K562 (cell line): ENCODE data around the gene DGAT2L6. TPM values are rescaled to one million over a fixed set of nuclear protein-coding genes. Genes with fewer than 3 reads are reported as not detected.

Experiments
- ATAC-seq: fragments of 200-7000 bp; cut with Tn5 transposase; 3 replicates; pipeline ENCODE4 v1.9.1; 2020; ENCODE audit warnings: moderate library complexity
- BruUV-seq: library from RNA; stranded (reverse); fragments of 400-500 nt; replicated peaks from 2 replicates; lab custom pipeline; 2021; lab: Mats Ljungman, UMichigan
- CTCF ChIA-PET: fragments of 300-600 bp; formaldehyde crosslinking; extraction: SDS; loops from one replicate; lab custom pipeline; 2021; ENCODE audit warnings: low intra/inter-chr PET ratio; lab: Yijun Ruan, JAX
- POLR2A ChIA-PET: fragments of 300-600, 350-650 bp; sonication (Branson Sonifier 250); formaldehyde crosslinking; extraction: SDS; loops from one replicate; lab custom pipeline; 2021; ENCODE audit warnings: antibody characterized with exemption, inconsistent platforms; lab: Yijun Ruan, JAX
- DNase-seq, 4 experiments: peaks; one replicate each; pipeline versions ENCODE4 v3.0.0 to v3.0.0-alpha.2; 2011 to 2018; ENCODE audit warnings: low spot score in 3 of 4, mixed read lengths in 3 of 4; ENCODE audit errors: extremely low read depth in 1 of 4
- FAIRE-seq: peaks from 2 replicates; lab custom pipeline; 2011; peaks lifted over from hg19 to GRCh38; lab: Jason Lieb, UNC
- H2AFZ ChIP-seq: 2 replicates; pipeline ENCODE4 v1.6.0; 2011; ENCODE audit warnings: low read depth, low read length, control low read depth, inconsistent platforms
- H3K27ac ChIP-seq: fragments of 200-600 bp; 3 replicates; pipeline ENCODE4 v1.8.0; 2011; ENCODE audit warnings: low read depth, mild to moderate bottlenecking, control low read depth, inconsistent platforms, low read length, moderate library complexity, mixed read lengths; ENCODE audit errors: extremely low read depth
- H3K27me3 ChIP-seq, 2 experiments: fragments of 300-600 bp in 1 of 2; 2 replicates in 1 of 2; 3 replicates in 1 of 2; pipeline versions ENCODE4 v1.6.0 to v1.8.0; 2011; ENCODE audit warnings: inconsistent platforms in 2 of 2, low read length in 2 of 2, mild to moderate bottlenecking in 1 of 2, mixed read lengths in 1 of 2, moderate library complexity in 1 of 2; ENCODE audit not compliant: control insufficient read depth in 2 of 2, insufficient read depth in 2 of 2
- H3K36me3 ChIP-seq: fragments of 300-600 bp; 3 replicates; pipeline ENCODE4 v1.8.0; 2011; ENCODE audit warnings: mild to moderate bottlenecking, low read length, inconsistent platforms; ENCODE audit not compliant: control insufficient read depth, insufficient read depth
- H3K4me1 ChIP-seq, 2 experiments: fragments of 200-600 bp in 1 of 2; replicated peaks in 1 of 2; 2 replicates in 1 of 2; 3 replicates in 1 of 2; pipeline versions ENCODE4 v1.5.1 to v1.8.0; 2011; ENCODE audit warnings: inconsistent platforms in 2 of 2, low read length in 2 of 2, mild to moderate bottlenecking in 1 of 2, mixed read lengths in 1 of 2, moderate library complexity in 1 of 2; ENCODE audit not compliant: control insufficient read depth in 2 of 2, insufficient read depth in 2 of 2
- H3K4me2 ChIP-seq: 2 replicates; pipeline ENCODE4 v1.6.1; 2011; ENCODE audit warnings: low read length, control low read depth, inconsistent platforms, mixed read lengths; ENCODE audit not compliant: insufficient read depth
- H3K4me3 ChIP-seq: fragments of 200-600 bp; sonication (generic), shearing (Covaris generic); 2 replicates; pipeline ENCODE4 v1.5.1; 2016; ENCODE audit warnings: control low read depth, inconsistent platforms
- H3K79me2 ChIP-seq: fragments of 200-600 bp; 3 replicates; pipeline ENCODE4 v1.8.0; 2011; ENCODE audit warnings: low read length, inconsistent platforms; ENCODE audit not compliant: control insufficient read depth, insufficient read depth
- H3K9ac ChIP-seq, 2 experiments: 2 replicates each; pipeline versions ENCODE4 v1.6.0 to v1.6.1; 2011; ENCODE audit warnings: low read depth in 2 of 2, low read length in 2 of 2, control low read depth in 1 of 2, inconsistent platforms in 1 of 2, mild to moderate bottlenecking in 1 of 2, mixed read lengths in 1 of 2; ENCODE audit not compliant: insufficient read depth in 1 of 2
- H3K9me1 ChIP-seq: one replicate; pipeline ENCODE4 v1.6.0; 2011; ENCODE audit warnings: inconsistent platforms, mild to moderate bottlenecking, low read length, moderate library complexity; ENCODE audit not compliant: control insufficient read depth, insufficient read depth
- H3K9me3 ChIP-seq: replicated peaks from 2 replicates; pipeline ENCODE4 v1.5.1; 2011; ENCODE audit warnings: low read depth, low read length, inconsistent platforms; ENCODE audit not compliant: control insufficient read depth, insufficient read depth
- H4K20me1 ChIP-seq: replicated peaks from 2 replicates; pipeline ENCODE4 v1.6.1; 2011; ENCODE audit warnings: low read length, inconsistent platforms, mixed read lengths; ENCODE audit not compliant: control insufficient read depth, insufficient read depth
- AFF1 ChIP-seq, 2 experiments: fragments of 450-650 bp; IDR thresholded peaks; 2 replicates each; pipeline ENCODE4 v1.6.1; 2018; ENCODE audit warnings: mild to moderate bottlenecking in 2 of 2, low read depth in 1 of 2; ENCODE audit not compliant: partially characterized antibody in 2 of 2
- EP300 ChIP-seq: IDR thresholded peaks from 2 replicates; pipeline ENCODE4 v1.6.1; 2012; ENCODE audit warnings: low read length, improper control_type of control experiment
- PPARD ChIP-seq: fragments of 250-450 bp; sonication (Bioruptor Pico); IDR thresholded peaks from 2 replicates; pipeline ENCODE4 v1.8.0; 2022; ENCODE audit warnings: inconsistent platforms, mild to moderate bottlenecking, moderate library complexity
- SPI1 ChIP-seq: IDR thresholded peaks from 2 replicates; pipeline ENCODE4 v1.6.1; 2011; ENCODE audit warnings: low read depth, low read length, control low read depth, borderline replicate concordance
- ZNF696 ChIP-seq: fragments of 250-450 bp; sonication (Bioruptor Pico); conservative IDR thresholded peaks from 2 replicates; pipeline ENCODE4 v1.4.0; 2020; ENCODE audit warnings: mild to moderate bottlenecking, moderate library complexity
- WGBS: fragments of 100-300 bp; shearing (Covaris generic); methylation state at CpG from one replicate; pipeline ENCODE4 v1.1.6; 2016; ENCODE audit warnings: low coverage, mixed read lengths; ENCODE audit not compliant: insufficient coverage; ENCODE audit errors: missing lambda C conversion rate; 5-methylcytosine and 5-hydroxymethylcytosine counted together
- in situ Hi-C: fragments of 300-500 bp; cut with MboI; formaldehyde crosslinking; loops from 4 replicates; pipeline ENCODE4 v1.15.0; 2018; ENCODE audit warnings: inconsistent platforms, mixed read lengths
- intact Hi-C: fragments of 100-400 bp; cut with micrococcal nuclease; formaldehyde crosslinking; loops from 2 replicates; pipeline ENCODE4 v1.14.2; 2022
- polyA plus RNA-seq, 8 experiments: library from polyadenylated mRNA; depleted of rRNA in 4 of 8; stranded (reverse) in 5 of 8; unstranded in 3 of 8; fragments of >200 nt; fragmentation: Nextera tagmentation in 2 of 8; fragmentation: Illumina TruSeq in 1 of 8; extraction: Ambion mirVana in 2 of 8; extraction: Trizol in 1 of 8; gene quantifications; 2 replicates each; pipeline versions ENCODE4 v1.2.1 to v1.2.3, GENCODE V29; 2011 to 2014; ENCODE audit warnings: inconsistent platforms in 1 of 8, missing spikeins in 1 of 8
- total RNA-seq, 7 experiments: library from RNA; depleted of rRNA in 6 of 7; stranded (reverse); fragments of >200 nt in 6 of 7; fragmentation: Illumina TruSeq in 2 of 7; extraction: Trizol in 2 of 7; gene quantifications; 2 replicates each; pipeline versions ENCODE4 v1.2.1 to v1.2.3, GENCODE V29; 2011 to 2021; ENCODE audit warnings: low replicate concordance in 1 of 7

Gene DGAT2L6
- total and polyA plus RNA-seq, 9 of the 15 experiments (the other 6 are each of a cell fraction or from before 2014, with no cell fraction given), result not detected

GRCh38 chrX:70128071-70128470 is 49.2 kb upstream of the DGAT2L6 start:
- H3K9me1 ChIP-seq, result no peaks in the 10 kb centered on the region
- no peak overlapping the region for H3K4me3 ChIP-seq
- POLR2A ChIA-PET, result no interaction called here
- DNase-seq (no peak), FAIRE-seq (no peak), ATAC-seq (no peak; the same call in 2 of the 3 replicates)
- CTCF ChIA-PET, result no interaction called here
- TF ChIP-seq EP300, result no peak
- H3K79me2 ChIP-seq, result no peaks in the 10 kb centered on the region
- peaks cover 0 to under 1% of the 10 kb centered on the region in 2 experiments; a peak in 3 of 5 replicates for H3K4me1 ChIP-seq
- H3K27me3 ChIP-seq, result peaks cover 0 to 6% of the 10 kb centered on the region in 2 experiments; a peak in 1 of 5 replicates
- in situ Hi-C loops, result no loop called here
- no peaks in the 10 kb centered on the region for H4K20me1 ChIP-seq
- H3K9me3 ChIP-seq, result no peaks in the 10 kb centered on the region
- H3K27ac ChIP-seq, result no peak overlapping the region
- H3K36me3 ChIP-seq, result no peaks in the 10 kb centered on the region
- H3K4me2 ChIP-seq, result no peak overlapping the region
- no peak overlapping the region; a peak in 1 of 4 replicates for H3K9ac ChIP-seq
- BruUV-seq, result no TSS peak
- WGBS, result 7% methylated on average over 4 of the region's 9 CpGs
- intact Hi-C loops, result no loop called here
- no peak overlapping the region for H2AFZ ChIP-seq

- H3K4me1 ChIP-seq, result peaks cover 3 to 5% of the 10 kb centered on the region in 2 experiments; a peak in 3 of 5 replicates
- no TSS peak for BruUV-seq
- ChIA-PET CTCF (no interaction called here), POLR2A (no interaction called here)
- in situ Hi-C loops, result no loop called here
- peaks cover 3% of the 10 kb centered on the region; the same call in 2 of the 3 replicates for H3K36me3 ChIP-seq
- DNase-seq, result peak in 1 of 4 experiments; percentile 2
- H3K9me3 ChIP-seq, result no peaks in the 10 kb centered on the region
- peaks cover 0 to 6% of the 10 kb centered on the region in 2 experiments; a peak in 1 of 5 replicates for H3K27me3 ChIP-seq
- TF ChIP-seq AFF1 (IDR thresholded peaks at IDR 0.05; ENCODE audit: low read depth in 1 of 2, partially characterized antibody in 2 of 2), result no peak
- TF ChIP-seq ZNF696 (CRISPR knock-in tag), result no peak
- TF ChIP-seq SPI1, result peak; percentile 63; the same call in 1 of the 2 replicates
- no peak for TF ChIP-seq PPARD
- H3K4me3 ChIP-seq, result no peak overlapping the region
- intact Hi-C loops, result no loop called here
- ATAC-seq, result no peak
- H2AFZ ChIP-seq, result no peak overlapping the region
- no peak for FAIRE-seq
- H3K9ac ChIP-seq, result no peak overlapping the region
- no peak overlapping the region for H3K27ac ChIP-seq
- WGBS, result 0% methylated on average over 1 of the region's 1 CpG
- H3K79me2 ChIP-seq, result peaks cover 11% of the 10 kb centered on the region
- H3K9me1 ChIP-seq, result peaks cover 2% of the 10 kb centered on the region
- H4K20me1 ChIP-seq, result no peaks in the 10 kb centered on the region; the same call in 1 of the 2 replicates
- no peak overlapping the region for H3K4me2 ChIP-seq
Observed at GRCh38 chrX:70129816-70130215, 47.5 kb upstream of the DGAT2L6 start.
